Measurements from ENCODE around the gene RELN. TPM values are rescaled to one million over a fixed set of nuclear protein-coding genes. Genes with fewer than 3 reads are reported as not detected.

Gene RELN
- total and polyA plus RNA-seq, 8 donors: 3.6 to 20.1 (median 15.3) TPM

GRCh38 chr7:103988468-103989199 lies 824 bp downstream of the RELN start:
- ATAC-seq: no peak
- Histone ChIP-seq H3K4me3 (peak overlapping the region; percentile 5 to 41), H3K27ac (no peak overlapping the region), H3K36me3 (no peaks in the 10 kb centered on the region), H3K27me3 (peaks cover 50 to 77% of the 10 kb centered on the region in 2 donors), H3K4me1 (peaks cover 3 to 13% of the 10 kb centered on the region in 2 donors), H3K9me3 (no peaks in the 10 kb centered on the region)
- peak in 1 of 4 donors; percentile 54 for DNase-seq
- TF ChIP-seq CTCF (IDR thresholded peaks at IDR 0.05): no peak
- intact Hi-C loops (cut with DNase I): no loop called here

- TF ChIP-seq CTCF (IDR thresholded peaks at IDR 0.05): no peak
- DNase-seq (no peak), ATAC-seq (no peak)
- no peaks in the 10 kb centered on the region for H3K9me3 ChIP-seq
- intact Hi-C loops (cut with DNase I): no loop called here
- peaks cover 47 to 66% of the 10 kb centered on the region in 2 donors for H3K27me3 ChIP-seq
- H3K36me3 ChIP-seq: no peaks in the 10 kb centered on the region
- no peak overlapping the region for H3K4me3 ChIP-seq
- peaks cover 3 to 13% of the 10 kb centered on the region in 2 donors for H3K4me1 ChIP-seq
- no peak overlapping the region for H3K27ac ChIP-seq
Measured at GRCh38 chr7:103987451-103987850, 2.0 kb downstream of the RELN start.

GRCh38 chr7:103985565-103986126 lies 3.8 kb downstream of the RELN start:
- no peak for ATAC-seq
- Histone ChIP-seq H3K36me3 (no peaks in the 10 kb centered on the region), H3K4me1 (peaks cover 3 to 13% of the 10 kb centered on the region in 2 donors), H3K9me3 (no peaks in the 10 kb centered on the region), H3K4me3 (no peak overlapping the region), H3K27ac (no peak overlapping the region), H3K27me3 (peaks cover 35 to 48% of the 10 kb centered on the region in 2 donors)
- TF ChIP-seq CTCF (IDR thresholded peaks at IDR 0.05): no peak
- DNase-seq: no peak
- intact Hi-C loops (cut with DNase I): no loop called here

- DNase-seq (no peak), ATAC-seq (no peak)
- no peak overlapping the region for H3K27ac ChIP-seq
- peaks cover 21 to 40% of the 10 kb centered on the region in 2 donors for H3K27me3 ChIP-seq
- no peaks in the 10 kb centered on the region for H3K9me3 ChIP-seq
- no peaks in the 10 kb centered on the region for H3K36me3 ChIP-seq
- TF ChIP-seq CTCF (IDR thresholded peaks at IDR 0.05): no peak
- intact Hi-C loops (cut with DNase I): no loop called here
- H3K4me3 ChIP-seq: no peak overlapping the region
- H3K4me1 ChIP-seq: peaks cover 0 to 3% of the 10 kb centered on the region in 2 donors
Measured at GRCh38 chr7:103984050-103984449, 5.4 kb downstream of the RELN start.

- Histone ChIP-seq H3K27me3 (peaks cover 15 to 33% of the 10 kb centered on the region in 2 donors), H3K4me3 (no peak overlapping the region), H3K9me3 (no peaks in the 10 kb centered on the region), H3K4me1 (no peaks in the 10 kb centered on the region), H3K27ac (no peak overlapping the region), H3K36me3 (no peaks in the 10 kb centered on the region)
- no peak for ATAC-seq
- no peak for DNase-seq
- intact Hi-C loops (cut with DNase I): no loop called here
- no peak for TF ChIP-seq CTCF (IDR thresholded peaks at IDR 0.05)
Measured at GRCh38 chr7:103983201-103983977, 6.1 kb downstream of the RELN start.

All from left lung (tissue), 10 donors.